Neural cell (in vitro differentiated cells): Measurements from ENCODE around the gene INPP5A. TPM values are rescaled to one million over a fixed set of nuclear protein-coding genes. Genes with fewer than 3 reads are reported as not detected.
A peak's percentile ranks its signal among the peaks of the same experiment; 100 is the strongest.

Experiments used
- H2AFZ ChIP-seq: fragments of 200-600, 300-800 bp; sonication (generic), shearing (Covaris generic); 2 replicates; pipeline ENCODE4 v1.6.0; 2014; ENCODE audit warnings: low read depth, mild to moderate bottlenecking, antibody characterized with exemption, low read length, moderate library complexity
- H3F3A ChIP-seq: fragments of 200-600 bp; shearing (Covaris generic); 2 replicates; pipeline ENCODE4 v1.6.1; 2016; ENCODE audit warnings: mild to moderate bottlenecking, moderate library complexity, mixed read lengths, antibody characterized with exemption, low read length; ENCODE audit not compliant: insufficient read depth, poor library complexity, severe bottlenecking
- H3K27ac ChIP-seq: fragments of 200-600, 300-800 bp; sonication (generic), shearing (Covaris generic); 2 replicates; pipeline ENCODE4 v1.5.1; 2014; ENCODE audit warnings: mild to moderate bottlenecking, low read length, moderate library complexity
- H3K27me3 ChIP-seq: fragments of 300-800, 200-600 bp; sonication (generic), shearing (Covaris generic); 2 replicates; pipeline ENCODE4 v1.6.0; 2014; ENCODE audit warnings: mild to moderate bottlenecking, low read depth, low read length, moderate library complexity; ENCODE audit not compliant: insufficient read depth
- H3K36me3 ChIP-seq: fragments of 300-800, 200-600 bp; sonication (generic), shearing (Covaris generic); 2 replicates; pipeline ENCODE4 v1.5.1; 2014; ENCODE audit warnings: mild to moderate bottlenecking, antibody characterized with exemption, low read length, moderate library complexity; ENCODE audit not compliant: insufficient read depth
- H3K4me2 ChIP-seq: fragments of 300-800, 200-600 bp; sonication (generic), shearing (Covaris generic); 2 replicates; pipeline ENCODE4 v1.6.0; 2014; ENCODE audit warnings: mild to moderate bottlenecking, low read length
- H3K4me3 ChIP-seq: fragments of 300-800, 200-600 bp; sonication (generic), shearing (Covaris generic); 2 replicates; pipeline ENCODE4 v1.5.1; 2014; ENCODE audit warnings: mild to moderate bottlenecking, low read length, moderate library complexity
- H3K79me2 ChIP-seq: fragments of 200-600 bp; shearing (Covaris generic); replicated peaks from 2 replicates; pipeline ENCODE4 v1.6.0; 2014; ENCODE audit warnings: mild to moderate bottlenecking, low read length, moderate library complexity; ENCODE audit not compliant: insufficient read depth
- H3K9ac ChIP-seq: fragments of 300-800, 200-600 bp; sonication (generic), shearing (Covaris generic); 2 replicates; pipeline ENCODE4 v1.6.1; 2016; ENCODE audit warnings: mild to moderate bottlenecking, low read length, mixed read lengths
- H3K9me2 ChIP-seq: fragments of 200-600 bp; shearing (Covaris generic); 2 replicates; pipeline ENCODE4 v1.6.1; 2016; ENCODE audit warnings: mild to moderate bottlenecking, low read length, mixed read lengths; ENCODE audit not compliant: insufficient read depth
- H3K9me3 ChIP-seq: fragments of 200-600, 300-800 bp; sonication (generic), shearing (Covaris generic); 2 replicates; pipeline ENCODE4 v1.6.1; 2016; ENCODE audit warnings: mild to moderate bottlenecking, mixed run types, low read length, moderate library complexity, mixed read lengths
- H4K20me1 ChIP-seq: fragments of 200-600 bp; shearing (Covaris generic); 2 replicates; pipeline ENCODE4 v1.6.1; 2016; ENCODE audit warnings: mild to moderate bottlenecking, mixed run types; ENCODE audit not compliant: insufficient read depth
- EP300 ChIP-seq: fragments of 450-650 bp; conservative IDR thresholded peaks from 2 replicates; pipeline ENCODE4 v1.6.1; 2014; ENCODE audit warnings: antibody characterized with exemption, mild to moderate bottlenecking, moderate library complexity; ENCODE audit not compliant: poor library complexity, severe bottlenecking
- EZH2 ChIP-seq: fragments of 200-600, 300-800 bp; shearing (Covaris generic), sonication (generic); IDR thresholded peaks from 2 replicates; pipeline ENCODE4 v1.6.1; 2014; ENCODE audit warnings: antibody characterized with exemption, low read length, borderline replicate concordance, mild to moderate bottlenecking; ENCODE audit not compliant: insufficient read depth, poor library complexity, severe bottlenecking
- MXI1 ChIP-seq: fragments of 450-650 bp; conservative IDR thresholded peaks from 2 replicates; pipeline ENCODE4 v1.6.1; 2014; ENCODE audit warnings: antibody characterized with exemption, mild to moderate bottlenecking; ENCODE audit not compliant: poor library complexity, severe bottlenecking
- POLR2AphosphoS5 ChIP-seq: IDR thresholded peaks from 2 replicates; pipeline ENCODE4 v1.6.1; 2012
- RAD21 ChIP-seq: fragments of 450-650 bp; conservative IDR thresholded peaks from 2 replicates; pipeline ENCODE4 v1.6.1; 2014; ENCODE audit warnings: antibody characterized with exemption, mild to moderate bottlenecking, moderate library complexity
- SMC3 ChIP-seq: fragments of 450-650 bp; conservative IDR thresholded peaks from 2 replicates; pipeline ENCODE4 v1.6.1; 2014; ENCODE audit warnings: antibody characterized with exemption, mild to moderate bottlenecking, moderate library complexity; ENCODE audit not compliant: poor library complexity
- TAF1 ChIP-seq: IDR thresholded peaks from 2 replicates; pipeline ENCODE4 v1.6.1; 2012; ENCODE audit warnings: low read depth
- polyA plus RNA-seq: library from polyadenylated mRNA; depleted of rRNA; stranded (reverse); fragments of >200 nt; gene quantifications from 2 replicates; pipeline ENCODE4 v1.2.3, GENCODE V29; 2014
- TF ChIP-seq, protein P1 (sequence below): fragments of 450-650 bp; IDR thresholded peaks from 2 replicates; pipeline ENCODE4 v1.5.1; 2014; ENCODE audit warnings: antibody characterized with exemption, mild to moderate bottlenecking, moderate library complexity; ENCODE audit not compliant: poor library complexity, severe bottlenecking
- TF ChIP-seq, protein P2 (sequence below): IDR thresholded peaks from 2 replicates; pipeline ENCODE4 v1.6.1; 2012; ENCODE audit warnings: borderline replicate concordance

INPP5A gene
- polyA plus RNA-seq, 1 donor from 2014 or later = 48.8 TPM

DNA sequence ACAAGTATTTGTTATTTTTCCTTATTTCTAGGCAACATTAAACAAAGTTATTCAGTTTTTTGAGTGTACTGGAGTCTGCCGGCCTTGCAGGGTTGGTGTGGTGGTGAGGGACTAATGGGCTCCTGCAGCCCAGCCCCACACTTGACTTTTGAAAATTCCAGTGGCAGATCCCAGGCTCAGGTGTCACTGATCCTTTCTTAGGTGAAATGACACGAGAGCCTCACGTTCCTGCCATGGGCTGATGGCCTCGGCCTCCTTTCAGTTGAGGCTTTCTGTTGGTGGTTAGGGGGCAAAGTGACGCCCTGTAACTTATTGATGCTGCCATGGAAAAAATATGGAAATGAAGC, 130.4 kb downstream of the INPP5A start:
- no peaks in the 10 kb centered on the region for H4K20me1 ChIP-seq
- no peak overlapping the region for H3K4me3 ChIP-seq
- no peaks in the 10 kb centered on the region for H3K27me3 ChIP-seq
- H3K27ac ChIP-seq = peak overlapping the region; percentile 9
- no peak for TF ChIP-seq POLR2AphosphoS5
- no peak for TF ChIP-seq SMC3
- TF ChIP-seq EZH2 = no peak
- no peak for TF ChIP-seq MXI1
- TF ChIP-seq, protein P1, sequence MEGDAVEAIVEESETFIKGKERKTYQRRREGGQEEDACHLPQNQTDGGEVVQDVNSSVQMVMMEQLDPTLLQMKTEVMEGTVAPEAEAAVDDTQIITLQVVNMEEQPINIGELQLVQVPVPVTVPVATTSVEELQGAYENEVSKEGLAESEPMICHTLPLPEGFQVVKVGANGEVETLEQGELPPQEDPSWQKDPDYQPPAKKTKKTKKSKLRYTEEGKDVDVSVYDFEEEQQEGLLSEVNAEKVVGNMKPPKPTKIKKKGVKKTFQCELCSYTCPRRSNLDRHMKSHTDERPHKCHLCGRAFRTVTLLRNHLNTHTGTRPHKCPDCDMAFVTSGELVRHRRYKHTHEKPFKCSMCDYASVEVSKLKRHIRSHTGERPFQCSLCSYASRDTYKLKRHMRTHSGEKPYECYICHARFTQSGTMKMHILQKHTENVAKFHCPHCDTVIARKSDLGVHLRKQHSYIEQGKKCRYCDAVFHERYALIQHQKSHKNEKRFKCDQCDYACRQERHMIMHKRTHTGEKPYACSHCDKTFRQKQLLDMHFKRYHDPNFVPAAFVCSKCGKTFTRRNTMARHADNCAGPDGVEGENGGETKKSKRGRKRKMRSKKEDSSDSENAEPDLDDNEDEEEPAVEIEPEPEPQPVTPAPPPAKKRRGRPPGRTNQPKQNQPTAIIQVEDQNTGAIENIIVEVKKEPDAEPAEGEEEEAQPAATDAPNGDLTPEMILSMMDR = no peak
- TF ChIP-seq, protein P2, sequence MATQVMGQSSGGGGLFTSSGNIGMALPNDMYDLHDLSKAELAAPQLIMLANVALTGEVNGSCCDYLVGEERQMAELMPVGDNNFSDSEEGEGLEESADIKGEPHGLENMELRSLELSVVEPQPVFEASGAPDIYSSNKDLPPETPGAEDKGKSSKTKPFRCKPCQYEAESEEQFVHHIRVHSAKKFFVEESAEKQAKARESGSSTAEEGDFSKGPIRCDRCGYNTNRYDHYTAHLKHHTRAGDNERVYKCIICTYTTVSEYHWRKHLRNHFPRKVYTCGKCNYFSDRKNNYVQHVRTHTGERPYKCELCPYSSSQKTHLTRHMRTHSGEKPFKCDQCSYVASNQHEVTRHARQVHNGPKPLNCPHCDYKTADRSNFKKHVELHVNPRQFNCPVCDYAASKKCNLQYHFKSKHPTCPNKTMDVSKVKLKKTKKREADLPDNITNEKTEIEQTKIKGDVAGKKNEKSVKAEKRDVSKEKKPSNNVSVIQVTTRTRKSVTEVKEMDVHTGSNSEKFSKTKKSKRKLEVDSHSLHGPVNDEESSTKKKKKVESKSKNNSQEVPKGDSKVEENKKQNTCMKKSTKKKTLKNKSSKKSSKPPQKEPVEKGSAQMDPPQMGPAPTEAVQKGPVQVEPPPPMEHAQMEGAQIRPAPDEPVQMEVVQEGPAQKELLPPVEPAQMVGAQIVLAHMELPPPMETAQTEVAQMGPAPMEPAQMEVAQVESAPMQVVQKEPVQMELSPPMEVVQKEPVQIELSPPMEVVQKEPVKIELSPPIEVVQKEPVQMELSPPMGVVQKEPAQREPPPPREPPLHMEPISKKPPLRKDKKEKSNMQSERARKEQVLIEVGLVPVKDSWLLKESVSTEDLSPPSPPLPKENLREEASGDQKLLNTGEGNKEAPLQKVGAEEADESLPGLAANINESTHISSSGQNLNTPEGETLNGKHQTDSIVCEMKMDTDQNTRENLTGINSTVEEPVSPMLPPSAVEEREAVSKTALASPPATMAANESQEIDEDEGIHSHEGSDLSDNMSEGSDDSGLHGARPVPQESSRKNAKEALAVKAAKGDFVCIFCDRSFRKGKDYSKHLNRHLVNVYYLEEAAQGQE = no peak
- TF ChIP-seq RAD21 = no peak
- TF ChIP-seq TAF1 = no peak
- TF ChIP-seq EP300 = no peak
- H3K9me2 ChIP-seq = no peaks in the 10 kb centered on the region
- H3K79me2 ChIP-seq = no peaks in the 10 kb centered on the region
- H3F3A ChIP-seq = peaks cover 8% of the 10 kb centered on the region
- H2AFZ ChIP-seq = no peak overlapping the region
- H3K36me3 ChIP-seq = no peaks in the 10 kb centered on the region
- H3K4me2 ChIP-seq = no peak overlapping the region
- no peak overlapping the region for H3K9ac ChIP-seq
- H3K9me3 ChIP-seq = no peaks in the 10 kb centered on the region

GRCh38 chr10:132669208-132669861, 131.7 kb downstream of the INPP5A start:
- H3K4me3 ChIP-seq = no peak overlapping the region
- H3K36me3 ChIP-seq = no peaks in the 10 kb centered on the region
- H3K9ac ChIP-seq = no peak overlapping the region
- H3F3A ChIP-seq = peaks cover 8% of the 10 kb centered on the region
- H4K20me1 ChIP-seq = no peaks in the 10 kb centered on the region
- no peaks in the 10 kb centered on the region for H3K79me2 ChIP-seq
- no peak overlapping the region for H3K27ac ChIP-seq
- no peak overlapping the region for H2AFZ ChIP-seq
- no peaks in the 10 kb centered on the region for H3K9me2 ChIP-seq
- H3K27me3 ChIP-seq = no peaks in the 10 kb centered on the region
- no peak overlapping the region for H3K4me2 ChIP-seq
- no peaks in the 10 kb centered on the region for H3K9me3 ChIP-seq
- TF ChIP-seq, protein P2 = no peak
- no peak for TF ChIP-seq EP300
- TF ChIP-seq POLR2AphosphoS5 = no peak
- TF ChIP-seq, protein P1 = no peak
- no peak for TF ChIP-seq TAF1
- TF ChIP-seq SMC3 = no peak
